OCI-LY1 (cell line): ENCODE data around the gene RAB21.

Experiments
- CTCF ChIP-seq: fragments of 200-600 bp; sonication (generic), shearing (Covaris generic); IDR thresholded peaks from 2 replicates; pipeline ENCODE4 v1.5.1; 2017; ENCODE audit warnings: mild to moderate bottlenecking, antibody characterized with exemption, low read length, moderate library complexity, mixed read lengths
- EZH2 ChIP-seq: fragments of 200-600 bp; sonication (generic), shearing (Covaris generic); IDR thresholded peaks from 2 replicates; pipeline ENCODE4 v1.8.0; 2017; ENCODE audit warnings: borderline replicate concordance, mixed run types, mild to moderate bottlenecking, antibody characterized with exemption, low read length, moderate library complexity, mixed read lengths

- TF ChIP-seq CTCF (no peak), EZH2 (no peak)
Observed at GRCh38 chr12:71837356-71837755, 82.7 kb downstream of the RAB21 start.
